ENCODE results near the gene MAP2K5.

Gene MAP2K5

DNA sequence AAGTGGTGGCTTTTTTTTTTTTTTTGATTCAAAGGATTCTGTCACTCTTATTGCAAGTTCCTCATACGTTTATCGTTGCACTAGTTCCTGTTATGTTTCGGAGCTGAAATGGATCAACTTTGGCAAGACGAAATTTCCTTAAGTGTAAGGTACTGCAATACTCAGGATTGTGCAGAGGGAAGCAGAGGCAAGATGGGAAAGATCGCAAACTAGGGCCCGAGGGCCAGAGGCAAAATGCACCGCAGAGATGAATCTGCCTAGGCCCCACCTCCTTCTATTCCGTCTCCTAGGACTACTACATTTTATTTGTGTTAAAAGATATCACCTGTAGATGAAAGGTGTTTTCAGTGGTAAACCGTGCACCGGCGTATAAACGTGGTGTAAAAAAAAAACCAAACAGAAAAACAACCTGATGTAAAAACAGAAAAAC, 297.0 kb downstream of the MAP2K5 start:
- no peak for TF ChIP-seq TOX (CRISPR knock-in tag; IDR thresholded peaks at IDR 0.05; ENCODE audit: borderline replicate concordance)
- peak; percentile 61 for ATAC-seq

GRCh38 chr15:67839929-67840748, 297.6 kb downstream of the MAP2K5 start, which contains the start of gene RNU6-1:
Gene RNU6-1, minus strand, starts transcription at chr15:67840045.
- TF ChIP-seq ZFP3 (CRISPR knock-in tag; IDR thresholded peaks at IDR 0.05) (peak; percentile 97), GLIS3 (CRISPR knock-in tag; IDR thresholded peaks at IDR 0.05) (no peak), TSHZ2 (CRISPR knock-in tag; IDR thresholded peaks at IDR 0.05) (peak; percentile 100), TOX (CRISPR knock-in tag; IDR thresholded peaks at IDR 0.05; ENCODE audit: borderline replicate concordance) (no peak), CSDC2 (CRISPR knock-in tag; IDR thresholded peaks at IDR 0.05) (peak; percentile 100; the same call in 1 of the 2 replicates), RARB (CRISPR knock-in tag; IDR thresholded peaks at IDR 0.05) (no peak), CREB5 (CRISPR knock-in tag; IDR thresholded peaks at IDR 0.05; ENCODE audit: low read depth) (no peak)
- peak; percentile 81 for ATAC-seq

- peak; percentile 63; the same call in 2 of the 3 replicates for ATAC-seq
- TF ChIP-seq ZNF70 (CRISPR knock-in tag; IDR thresholded peaks at IDR 0.05): peak; percentile 75
- no peak for TF ChIP-seq CSDC2 (CRISPR knock-in tag; IDR thresholded peaks at IDR 0.05)
Measured at GRCh38 chr15:67840749-67841512, 298.4 kb downstream of the MAP2K5 start.

DNA sequence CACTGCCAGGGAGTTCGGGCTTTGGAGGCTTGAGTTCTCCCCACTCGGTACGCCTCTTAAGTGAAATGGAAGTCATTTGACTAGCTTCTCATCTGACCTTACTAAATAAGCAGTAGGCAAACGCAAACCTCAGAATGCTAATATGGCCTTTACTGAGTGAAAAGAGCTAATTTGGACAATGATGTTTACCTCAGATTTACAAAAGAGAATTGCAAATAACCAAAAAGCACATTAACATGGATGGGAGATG, 298.9 kb downstream of the MAP2K5 start:
- TF ChIP-seq ZNF8 (CRISPR knock-in tag; IDR thresholded peaks at IDR 0.05): no peak
- TF ChIP-seq ZNF565 (CRISPR knock-in tag; conservative IDR thresholded peaks at IDR 0.05; ENCODE audit: low read depth): no peak
- TF ChIP-seq ISL1 (CRISPR knock-in tag; IDR thresholded peaks at IDR 0.05): no peak
- ATAC-seq: no peak

- ATAC-seq: no peak
Measured at GRCh38 chr15:67843092-67843501, 300.6 kb downstream of the MAP2K5 start.

DNA sequence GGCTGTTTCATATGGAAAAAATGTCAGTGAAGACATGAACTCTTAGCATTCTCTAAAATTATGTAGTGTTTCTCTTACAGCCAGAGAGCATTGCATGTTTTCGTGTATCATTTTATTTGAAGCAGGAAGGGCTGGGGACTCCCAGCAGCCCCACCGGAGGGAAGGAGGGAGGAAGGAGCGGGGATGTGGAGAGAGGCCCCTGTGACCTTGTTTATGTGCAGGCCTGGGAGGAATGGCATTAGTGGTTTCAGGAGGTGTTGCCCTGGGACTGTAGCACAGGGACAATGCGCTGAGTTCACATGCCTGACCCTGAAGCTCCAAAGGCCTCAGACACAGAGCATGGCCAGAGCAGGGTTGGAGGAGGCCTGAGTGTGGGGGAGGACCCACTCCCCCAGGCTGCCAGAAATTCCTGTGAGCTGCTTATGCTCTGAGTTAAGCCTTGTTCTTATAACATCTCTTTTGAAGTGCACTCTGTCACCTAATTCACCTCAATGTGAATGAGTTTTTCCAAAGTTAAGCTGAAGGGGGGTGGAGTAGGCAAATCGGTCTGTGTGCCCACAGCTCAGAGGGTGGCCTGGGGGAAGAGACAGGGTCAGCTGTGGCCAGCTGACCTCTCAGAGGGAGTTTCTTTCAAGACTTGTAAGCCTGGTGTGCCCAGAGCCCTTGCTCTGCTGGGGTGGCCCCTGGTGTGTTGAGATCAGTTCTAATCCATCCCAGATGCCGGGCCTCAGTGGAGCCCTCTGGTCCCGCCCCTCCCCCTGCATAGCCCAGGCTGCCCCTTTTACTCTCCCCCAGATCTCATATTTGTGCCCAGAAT, 301.3 kb downstream of the MAP2K5 start:
- no peak for ATAC-seq
- TF ChIP-seq ZFP3 (CRISPR knock-in tag; IDR thresholded peaks at IDR 0.05) (no peak), SNAI2 (CRISPR knock-in tag; IDR thresholded peaks at IDR 0.05) (no peak), ESRRG (CRISPR knock-in tag; IDR thresholded peaks at IDR 0.05) (no peak), TSHZ2 (CRISPR knock-in tag; IDR thresholded peaks at IDR 0.05) (no peak), ZNF565 (CRISPR knock-in tag; conservative IDR thresholded peaks at IDR 0.05; ENCODE audit: low read depth) (no peak), ISL1 (CRISPR knock-in tag; IDR thresholded peaks at IDR 0.05) (no peak), OSR1 (CRISPR knock-in tag; IDR thresholded peaks at IDR 0.05) (no peak), ZC3H10 (CRISPR knock-in tag; IDR thresholded peaks at IDR 0.05) (no peak), PPARA (CRISPR knock-in tag; IDR thresholded peaks at IDR 0.05; ENCODE audit: borderline replicate concordance) (no peak)
- TF ChIP-seq, protein P1, sequence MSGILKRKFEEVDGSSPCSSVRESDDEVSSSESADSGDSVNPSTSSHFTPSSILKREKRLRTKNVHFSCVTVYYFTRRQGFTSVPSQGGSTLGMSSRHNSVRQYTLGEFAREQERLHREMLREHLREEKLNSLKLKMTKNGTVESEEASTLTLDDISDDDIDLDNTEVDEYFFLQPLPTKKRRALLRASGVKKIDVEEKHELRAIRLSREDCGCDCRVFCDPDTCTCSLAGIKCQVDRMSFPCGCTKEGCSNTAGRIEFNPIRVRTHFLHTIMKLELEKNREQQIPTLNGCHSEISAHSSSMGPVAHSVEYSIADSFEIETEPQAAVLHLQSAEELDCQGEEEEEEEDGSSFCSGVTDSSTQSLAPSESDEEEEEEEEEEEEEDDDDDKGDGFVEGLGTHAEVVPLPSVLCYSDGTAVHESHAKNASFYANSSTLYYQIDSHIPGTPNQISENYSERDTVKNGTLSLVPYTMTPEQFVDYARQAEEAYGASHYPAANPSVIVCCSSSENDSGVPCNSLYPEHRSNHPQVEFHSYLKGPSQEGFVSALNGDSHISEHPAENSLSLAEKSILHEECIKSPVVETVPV (CRISPR knock-in tag; IDR thresholded peaks at IDR 0.05): no peak

More at GRCh38 chr15:67843092-67843501, 300.6 kb downstream of the MAP2K5 start:
- TF ChIP-seq ZFP30 (CRISPR knock-in tag; IDR thresholded peaks at IDR 0.05) (no peak), BACH2 (CRISPR knock-in tag; IDR thresholded peaks at IDR 0.05; ENCODE audit: borderline replicate concordance) (no peak)
- TF ChIP-seq, protein P2, sequence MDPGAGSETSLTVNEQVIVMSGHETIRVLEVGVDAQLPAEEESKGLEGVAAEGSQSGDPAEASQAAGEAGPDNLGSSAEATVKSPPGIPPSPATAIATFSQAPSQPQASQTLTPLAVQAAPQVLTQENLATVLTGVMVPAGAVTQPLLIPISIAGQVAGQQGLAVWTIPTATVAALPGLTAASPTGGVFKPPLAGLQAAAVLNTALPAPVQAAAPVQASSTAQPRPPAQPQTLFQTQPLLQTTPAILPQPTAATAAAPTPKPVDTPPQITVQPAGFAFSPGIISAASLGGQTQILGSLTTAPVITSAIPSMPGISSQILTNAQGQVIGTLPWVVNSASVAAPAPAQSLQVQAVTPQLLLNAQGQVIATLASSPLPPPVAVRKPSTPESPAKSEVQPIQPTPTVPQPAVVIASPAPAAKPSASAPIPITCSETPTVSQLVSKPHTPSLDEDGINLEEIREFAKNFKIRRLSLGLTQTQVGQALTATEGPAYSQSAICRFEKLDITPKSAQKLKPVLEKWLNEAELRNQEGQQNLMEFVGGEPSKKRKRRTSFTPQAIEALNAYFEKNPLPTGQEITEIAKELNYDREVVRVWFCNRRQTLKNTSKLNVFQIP (CRISPR knock-in tag; IDR thresholded peaks at IDR 0.05; ENCODE audit: borderline replicate concordance, low read depth): no peak
